Body of pancreas (tissue), 4 donors: ENCODE data around the gene STEAP2.

Experiments
- CTCF ChIP-seq, 7 experiments: fragments of 450-650 bp in 4 of 7; fragments of 200-600 bp in 3 of 7; sonication (generic) in 3 of 7; IDR thresholded peaks; one replicate each; pipeline ENCODE4 v1.5.1; 2016 to 2019; ENCODE audit warnings: antibody characterized with exemption in 7 of 7
- POLR2A ChIP-seq, 3 donors: fragments of 450-650 bp; IDR thresholded peaks; one replicate each; pipeline ENCODE4 v1.6.1; 2016; ENCODE audit warnings: antibody characterized with exemption in 3 of 3, mild to moderate bottlenecking in 2 of 3

DNA sequence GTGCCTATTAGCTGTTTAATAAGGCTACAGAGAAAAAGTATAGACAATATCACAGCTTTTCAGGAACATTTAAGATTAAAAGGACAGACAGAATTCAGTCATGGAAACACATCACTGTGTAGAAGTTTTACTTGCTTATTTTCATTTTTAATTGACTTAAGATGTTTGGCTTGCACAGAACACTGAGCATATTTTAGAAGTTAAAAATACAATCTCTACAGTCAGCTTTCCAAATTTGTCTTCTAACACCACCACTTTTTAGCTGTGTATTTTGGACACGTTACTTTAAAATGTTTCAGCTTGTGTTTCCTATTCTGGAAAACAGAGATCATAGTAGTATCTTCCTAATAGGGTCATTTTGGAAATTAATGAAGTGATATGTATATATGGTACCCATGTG is 45.2 kb downstream of the STEAP2 start:
- TF ChIP-seq CTCF (IDR thresholded peaks at IDR 0.05) (no peak), POLR2A (IDR thresholded peaks at IDR 0.05) (no peak)
